ENCODE results near the gene ANKHD1.
"Not testable (repeated sequence)": the region's sequence is repeated elsewhere in the genome, so short reads cannot be mapped to it uniquely, and the experiment has no call there.

The ANKHD1 gene

DNA sequence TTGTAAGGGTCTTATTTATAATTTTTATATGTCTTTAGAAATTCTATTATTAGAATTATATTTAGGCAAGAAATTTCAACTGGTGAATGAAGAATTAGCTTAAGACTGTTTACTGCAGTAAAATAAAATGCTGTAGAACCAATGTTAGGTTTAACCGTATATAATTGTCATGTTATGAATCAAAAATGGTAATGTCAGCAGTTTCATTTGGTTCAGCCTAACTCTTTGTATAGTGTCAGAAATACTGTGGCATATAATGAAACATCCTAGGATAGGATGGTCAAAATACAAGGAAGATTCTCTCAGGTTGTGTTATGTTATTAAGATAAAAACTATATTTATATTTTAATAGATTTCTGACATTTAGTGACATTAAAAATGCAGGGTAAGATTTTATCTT, 81.4 kb downstream of the ANKHD1 start:
- TF ChIP-seq, protein P1, sequence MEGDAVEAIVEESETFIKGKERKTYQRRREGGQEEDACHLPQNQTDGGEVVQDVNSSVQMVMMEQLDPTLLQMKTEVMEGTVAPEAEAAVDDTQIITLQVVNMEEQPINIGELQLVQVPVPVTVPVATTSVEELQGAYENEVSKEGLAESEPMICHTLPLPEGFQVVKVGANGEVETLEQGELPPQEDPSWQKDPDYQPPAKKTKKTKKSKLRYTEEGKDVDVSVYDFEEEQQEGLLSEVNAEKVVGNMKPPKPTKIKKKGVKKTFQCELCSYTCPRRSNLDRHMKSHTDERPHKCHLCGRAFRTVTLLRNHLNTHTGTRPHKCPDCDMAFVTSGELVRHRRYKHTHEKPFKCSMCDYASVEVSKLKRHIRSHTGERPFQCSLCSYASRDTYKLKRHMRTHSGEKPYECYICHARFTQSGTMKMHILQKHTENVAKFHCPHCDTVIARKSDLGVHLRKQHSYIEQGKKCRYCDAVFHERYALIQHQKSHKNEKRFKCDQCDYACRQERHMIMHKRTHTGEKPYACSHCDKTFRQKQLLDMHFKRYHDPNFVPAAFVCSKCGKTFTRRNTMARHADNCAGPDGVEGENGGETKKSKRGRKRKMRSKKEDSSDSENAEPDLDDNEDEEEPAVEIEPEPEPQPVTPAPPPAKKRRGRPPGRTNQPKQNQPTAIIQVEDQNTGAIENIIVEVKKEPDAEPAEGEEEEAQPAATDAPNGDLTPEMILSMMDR (conservative IDR thresholded peaks at IDR 0.05) = no peak
- H3K27ac ChIP-seq = no peak overlapping the region

DNA sequence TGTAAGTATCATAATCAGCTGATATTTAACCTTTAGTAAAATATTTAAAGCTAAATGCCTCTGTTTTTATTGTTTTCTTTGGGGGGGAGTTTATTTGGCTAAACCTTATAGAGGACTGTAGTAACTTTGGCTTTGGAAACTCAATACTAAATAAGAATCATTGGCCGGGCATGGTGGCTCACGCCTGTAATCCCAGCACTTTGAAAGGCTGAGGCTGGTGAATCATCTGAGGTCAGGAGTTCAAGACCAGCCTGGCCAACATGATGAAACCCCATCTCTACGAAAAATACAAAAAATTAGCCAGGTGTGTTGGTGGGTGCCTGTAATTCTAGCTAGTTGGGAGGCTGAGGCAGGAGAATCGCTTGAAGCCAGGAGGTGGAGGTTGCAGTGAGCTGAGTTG, 86.5 kb downstream of the ANKHD1 start:
- H3K27ac ChIP-seq = not testable (repeated sequence)

DNA sequence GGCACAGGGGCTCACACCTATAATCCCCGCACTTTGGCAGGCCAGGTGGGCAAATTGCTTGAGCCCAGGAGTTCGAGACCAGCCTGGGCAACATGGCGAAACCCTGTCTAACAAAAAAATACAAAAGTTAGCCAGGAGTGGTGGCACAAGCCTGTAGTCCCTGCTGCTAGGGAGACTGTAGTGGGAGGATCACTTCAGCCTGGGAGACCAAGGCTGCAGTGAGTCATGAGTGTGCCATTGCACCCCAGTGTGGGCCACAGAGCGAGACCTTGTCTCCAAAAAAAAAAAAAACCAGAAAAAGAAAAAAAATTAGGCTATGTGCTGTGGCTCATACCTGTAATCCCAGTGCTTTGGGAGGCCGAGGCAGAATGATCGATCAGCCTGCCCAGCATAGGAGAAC, 87.3 kb downstream of the ANKHD1 start:
- TF ChIP-seq, protein P1 (conservative IDR thresholded peaks at IDR 0.05) = no peak
- H3K27ac ChIP-seq = no peak overlapping the region

DNA sequence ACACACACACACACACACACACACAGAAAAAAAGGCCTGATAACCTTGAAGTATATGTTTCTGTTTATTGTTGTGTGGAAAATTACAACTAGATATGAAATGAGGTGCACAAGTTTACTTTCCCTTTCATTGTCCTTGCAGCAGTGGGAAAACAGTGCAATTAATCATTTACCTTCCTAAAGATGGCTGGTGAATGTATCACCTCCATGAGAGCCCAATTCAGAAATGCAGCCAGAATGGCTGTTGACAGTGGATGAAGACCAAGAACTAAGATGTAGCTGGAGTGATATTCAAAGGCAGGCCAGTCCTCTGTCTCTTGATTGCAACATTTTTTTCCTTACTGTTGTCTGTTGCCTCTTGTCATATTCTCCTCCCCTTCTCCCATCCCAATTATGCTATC, 96.3 kb downstream of the ANKHD1 start:
- TF ChIP-seq, protein P1 (conservative IDR thresholded peaks at IDR 0.05) = no peak
- peak overlapping the region; percentile 52 for H3K27ac ChIP-seq

DNA sequence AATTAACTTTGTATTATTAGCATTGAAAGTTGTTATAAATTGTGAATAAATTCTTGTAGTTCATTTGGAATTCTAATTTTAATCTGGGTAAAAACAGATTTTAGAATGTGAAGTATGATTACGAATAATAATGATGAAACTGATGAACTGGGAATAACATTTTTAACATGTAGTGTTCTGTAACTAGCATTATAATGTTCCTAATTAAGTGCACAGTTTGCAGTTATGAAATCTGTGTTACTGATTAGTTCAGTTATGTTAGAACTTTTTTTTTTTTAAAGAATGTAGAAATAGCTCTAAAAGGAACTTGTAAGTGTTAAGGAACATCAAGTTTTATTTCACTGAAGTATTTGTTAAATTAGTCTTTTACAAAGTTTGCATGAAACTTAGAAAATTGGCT, 97.0 kb downstream of the ANKHD1 start:
- TF ChIP-seq, protein P1 (conservative IDR thresholded peaks at IDR 0.05) = no peak
- peak overlapping the region; percentile 52 for H3K27ac ChIP-seq

DNA sequence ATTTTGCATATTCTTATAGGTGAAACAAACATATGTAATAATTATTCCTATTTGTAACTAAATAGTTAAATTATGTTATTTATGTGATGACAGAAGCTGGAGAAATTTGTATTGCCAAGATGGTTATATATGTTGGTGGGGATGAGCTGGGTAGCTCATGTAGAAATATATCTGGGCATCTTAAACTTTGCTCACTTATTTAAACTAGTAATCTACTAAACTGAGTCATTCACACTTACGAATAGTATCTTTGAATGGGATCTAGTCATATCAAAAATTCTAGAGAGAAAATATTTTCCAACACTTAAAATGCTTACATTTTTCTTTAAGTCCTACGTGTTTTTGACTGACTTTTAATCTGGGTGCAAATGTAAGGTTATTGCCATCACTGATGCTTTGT, 101.2 kb downstream of the ANKHD1 start:
- TF ChIP-seq, protein P1 (conservative IDR thresholded peaks at IDR 0.05) = no peak
- no peak overlapping the region for H3K27ac ChIP-seq

GRCh38 chr5:140509898-140510297, 108.3 kb downstream of the ANKHD1 start:
- H3K27ac ChIP-seq = no peak overlapping the region
- TF ChIP-seq, protein P1 (conservative IDR thresholded peaks at IDR 0.05) = no peak

DNA sequence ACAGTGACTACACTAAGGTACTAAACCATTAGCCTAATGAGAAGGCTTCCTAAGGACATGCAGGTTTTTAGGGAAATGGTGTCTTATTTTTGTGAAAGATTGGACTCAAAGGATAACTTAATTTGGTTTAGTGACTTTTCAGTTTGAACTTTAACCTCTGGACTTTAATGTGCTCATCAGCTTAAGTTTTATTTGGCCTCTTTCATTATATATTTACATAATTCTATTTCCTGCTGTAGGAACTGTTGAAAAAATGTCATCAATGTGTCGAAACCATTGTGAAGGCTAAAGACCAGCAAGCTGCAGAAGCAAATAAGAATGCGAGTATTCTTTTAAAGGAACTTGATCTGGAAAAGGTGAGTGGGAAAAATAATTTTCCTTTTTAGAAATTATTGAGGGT, 111.5 kb downstream of the ANKHD1 start:
- no peak overlapping the region for H3K27ac ChIP-seq
- TF ChIP-seq, protein P1 (conservative IDR thresholded peaks at IDR 0.05) = no peak
